IPS DF 4.7 (cell line): ENCODE data around the gene SKI.

Experiments
- DNase-seq: peaks from one replicate; pipeline ENCODE4 v3.0.0-alpha.2; 2013; ENCODE audit warnings: low spot score; ENCODE audit errors: extremely low read depth

SKI gene

GRCh38 chr1:2351723-2352122 is 123.6 kb downstream of the SKI start:
- DNase-seq = no peak

DNA sequence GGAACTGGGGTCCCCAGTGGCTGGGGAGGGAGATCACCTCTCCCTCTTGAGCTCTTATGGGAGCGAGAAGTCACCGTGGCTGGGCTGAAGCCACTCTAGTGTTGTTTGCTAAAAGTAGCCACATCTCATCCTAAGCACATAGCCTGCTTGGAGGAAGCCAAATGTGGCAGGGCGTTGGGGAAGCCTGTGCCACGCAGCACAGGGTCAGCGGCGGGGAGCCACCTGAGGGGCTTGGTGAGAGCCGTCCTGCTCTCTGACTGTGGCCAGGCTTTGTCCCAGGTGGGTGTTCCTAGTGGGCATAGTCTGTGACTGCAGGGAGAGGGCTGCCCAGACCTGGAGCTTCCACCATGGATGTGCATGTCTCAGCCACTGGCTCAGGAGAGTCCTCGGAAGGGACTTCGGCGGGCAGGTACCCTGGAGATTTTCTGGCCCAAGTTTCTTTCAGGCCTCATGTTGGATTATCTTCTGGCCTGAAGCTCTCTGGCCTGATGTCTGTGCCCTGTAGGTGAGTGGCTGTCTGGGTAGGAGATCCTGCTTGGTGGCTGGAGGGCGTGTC is 124.3 kb downstream of the SKI start:
- no peak for DNase-seq

DNA sequence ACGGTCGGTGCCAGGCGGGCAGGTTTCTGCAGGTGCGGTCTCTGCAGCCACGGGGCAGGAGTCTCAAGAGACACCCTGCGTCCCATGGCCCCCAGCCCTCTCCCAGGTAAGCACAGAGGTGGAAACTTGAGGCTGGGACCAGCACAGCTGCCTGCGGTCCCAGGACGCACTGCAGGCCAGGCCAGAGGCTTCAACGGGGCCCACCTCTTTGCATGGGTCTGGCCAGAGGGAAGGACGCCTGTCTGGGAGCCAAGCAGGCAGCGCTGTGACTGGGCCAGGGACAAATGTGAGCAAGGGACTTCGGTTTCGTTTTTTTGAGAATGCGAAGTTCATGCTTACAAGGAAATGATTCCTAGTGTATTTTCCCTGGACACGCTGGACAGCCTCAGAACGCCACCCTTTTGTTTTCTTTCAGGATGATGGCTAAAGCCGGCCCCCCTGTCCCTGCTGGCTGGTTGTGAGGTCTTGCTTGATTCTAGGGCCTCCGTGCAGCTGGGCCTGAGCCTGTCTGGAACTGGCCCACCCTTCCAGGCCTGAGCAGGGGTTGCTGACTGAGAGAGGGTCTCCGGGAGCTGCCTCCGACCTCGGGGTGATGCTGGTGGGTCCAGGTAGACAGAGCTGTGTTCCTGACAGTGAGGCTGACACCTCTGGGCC is 124.9 kb downstream of the SKI start:
- DNase-seq = no peak

GRCh38 chr1:2353551-2354438 is 125.7 kb downstream of the SKI start:
- DNase-seq = no peak

GRCh38 chr1:2354511-2355372 is 126.6 kb downstream of the SKI start:
- DNase-seq = no peak

DNA sequence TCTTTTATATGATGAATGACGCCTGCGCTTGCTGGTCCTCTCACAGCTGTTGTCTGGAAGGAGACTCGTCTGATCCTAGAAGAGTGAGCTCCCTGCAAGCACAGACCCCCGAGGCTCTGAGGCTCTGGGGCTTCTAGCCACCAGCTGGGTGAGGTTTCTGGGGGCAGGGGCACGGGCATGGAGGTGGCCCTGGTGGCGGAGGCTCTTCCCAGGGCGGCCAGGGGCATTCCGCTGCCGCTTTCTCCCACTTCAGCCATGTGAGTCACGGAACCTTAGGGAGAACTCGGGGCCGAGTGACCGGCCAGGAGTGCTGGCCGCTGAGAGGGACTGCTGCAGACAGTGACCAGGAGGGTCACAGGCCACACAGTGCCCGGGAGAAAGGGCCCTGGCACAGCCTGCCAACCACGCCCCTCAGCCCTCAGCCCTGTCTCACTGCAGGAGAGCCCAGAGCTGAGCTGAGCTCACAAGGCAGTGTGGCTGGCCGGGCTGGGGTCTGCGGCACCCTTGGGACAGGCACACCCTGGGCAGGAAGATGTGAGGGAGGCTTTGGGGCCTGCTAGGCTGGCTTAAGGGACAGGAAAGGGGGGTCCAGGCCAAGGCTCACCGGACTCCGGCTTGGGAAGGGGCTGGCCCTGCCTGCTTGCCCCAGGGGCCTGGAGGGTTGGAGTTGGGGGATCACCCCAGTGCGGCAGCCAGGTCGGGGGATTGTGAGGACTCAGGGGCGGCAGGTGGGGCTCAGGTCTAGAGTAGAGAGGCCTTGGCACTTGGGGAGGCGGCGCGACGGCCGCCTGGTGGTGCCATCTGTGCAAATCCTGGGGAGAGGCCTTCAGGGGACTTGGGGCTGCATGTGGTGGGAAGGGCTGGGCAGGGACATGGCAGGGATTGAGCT is 127.5 kb downstream of the SKI start:
- no peak for DNase-seq

DNA sequence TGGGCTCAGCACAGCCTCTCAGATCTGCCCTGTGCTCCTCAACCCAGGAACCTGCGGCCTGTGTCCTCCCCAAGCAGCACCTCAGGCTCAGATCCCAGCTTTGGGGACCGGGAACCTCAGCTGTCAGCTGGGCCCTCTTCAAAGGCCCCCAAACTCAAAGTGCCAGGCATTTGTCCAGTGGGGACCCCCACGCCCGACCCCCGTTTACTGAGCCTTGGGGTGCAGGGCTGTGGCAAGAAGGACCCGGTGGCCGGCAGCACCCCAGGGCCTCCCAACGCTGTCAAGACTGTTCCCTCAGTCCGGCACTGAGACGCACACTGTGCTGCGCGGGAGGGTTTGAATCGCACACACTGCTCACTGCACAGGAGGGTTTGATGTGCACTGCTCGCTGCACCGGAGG is 128.3 kb downstream of the SKI start:
- DNase-seq = no peak

DNA sequence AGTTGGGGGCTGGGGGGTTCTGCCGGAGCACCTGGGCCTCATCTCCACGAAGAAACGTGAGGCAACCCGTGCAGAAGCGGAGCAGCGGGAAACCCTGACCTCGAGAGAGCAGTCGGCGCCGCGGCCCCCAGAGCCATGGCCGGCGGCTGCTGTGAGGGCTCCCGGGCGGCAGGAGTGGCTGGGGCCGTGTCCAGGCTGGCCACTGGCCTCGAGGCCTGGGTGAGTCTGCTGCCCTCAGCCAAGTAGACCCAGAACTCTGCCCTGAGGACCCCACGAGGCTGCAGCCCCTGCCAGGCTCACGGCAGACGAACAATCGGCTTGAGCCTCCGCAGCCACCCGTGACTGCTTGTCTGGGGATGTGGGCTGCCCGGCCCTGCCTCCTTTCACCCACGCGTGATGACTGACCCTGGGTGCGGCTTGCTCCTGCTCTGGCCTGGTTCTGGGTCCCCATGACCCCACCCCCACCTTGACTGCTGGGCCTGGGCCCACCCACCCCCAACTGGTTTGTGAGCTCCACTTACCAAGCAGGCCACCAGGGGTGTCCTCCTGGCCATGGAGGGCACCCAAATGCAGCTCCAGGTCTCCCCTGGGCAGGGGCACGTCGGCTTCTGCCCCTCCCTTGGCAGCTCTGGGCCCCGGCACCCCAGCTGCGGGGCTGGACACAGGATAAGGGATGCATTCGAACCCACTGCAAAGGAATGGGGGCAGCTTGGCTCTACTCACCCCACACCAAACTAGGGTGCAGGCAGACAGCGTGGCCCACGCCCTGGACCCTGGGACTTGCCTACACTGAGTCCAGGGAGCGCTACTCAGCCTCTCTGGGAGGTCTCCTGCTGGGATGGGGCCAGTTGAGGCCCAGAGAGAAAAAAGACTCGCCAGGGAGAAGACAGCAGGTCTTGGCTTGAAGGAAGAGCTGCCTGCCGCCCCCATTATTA is 129.1 kb downstream of the SKI start:
- no peak for DNase-seq

- DNase-seq = no peak
Measured at GRCh38 chr1:2358072-2358471, 130.0 kb downstream of the SKI start.

- DNase-seq = no peak
Measured at GRCh38 chr1:2358651-2359640, 130.8 kb downstream of the SKI start.
